Measurements from ENCODE around the gene HAGHL.

HAGHL gene

GRCh38 chr16:722835-723633 lies 3.9 kb upstream of the HAGHL start:
- no peak for DNase-seq

DNA sequence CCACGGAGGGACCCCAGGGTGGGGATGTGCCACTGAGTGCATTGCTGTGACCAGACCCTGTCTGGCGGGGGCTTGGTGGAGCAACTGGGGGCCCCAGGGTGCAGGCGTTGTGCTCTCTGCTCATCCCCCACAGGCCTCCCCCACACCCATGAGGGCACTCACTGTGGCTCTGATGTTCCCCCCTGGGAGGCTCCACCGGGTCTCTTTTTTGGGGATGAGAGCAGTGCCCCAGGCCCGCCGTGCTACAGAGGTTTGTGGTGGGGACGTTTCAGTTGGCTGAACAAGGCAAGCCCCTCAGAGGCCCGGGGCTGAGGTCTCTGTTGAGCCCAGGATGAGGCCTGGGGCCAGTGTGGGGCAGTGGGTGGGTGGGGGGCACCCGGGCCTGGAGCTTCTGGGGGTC lies 3.2 kb upstream of the HAGHL start:
- no peak for DNase-seq

GRCh38 chr16:724188-725040 lies 2.5 kb upstream of the HAGHL start:
- no peak for DNase-seq

DNA sequence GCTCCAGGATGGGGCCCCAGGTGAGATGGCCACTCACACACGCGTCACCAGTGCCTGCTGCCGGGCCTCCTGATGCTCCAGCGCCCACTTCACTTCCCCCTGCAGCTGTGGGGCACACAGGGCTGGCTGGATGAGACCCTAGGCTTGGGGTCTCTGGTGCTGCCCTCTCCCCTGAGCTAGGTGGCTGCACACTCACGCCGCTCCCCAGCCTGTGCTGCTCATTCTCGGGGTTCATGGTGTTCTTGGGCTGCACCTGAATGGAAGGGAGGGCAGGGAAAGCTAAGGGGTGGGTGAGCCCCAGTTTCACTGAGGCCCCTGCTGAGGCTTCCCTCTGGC lies 1.9 kb upstream of the HAGHL start:
- DNase-seq: no peak

DNA sequence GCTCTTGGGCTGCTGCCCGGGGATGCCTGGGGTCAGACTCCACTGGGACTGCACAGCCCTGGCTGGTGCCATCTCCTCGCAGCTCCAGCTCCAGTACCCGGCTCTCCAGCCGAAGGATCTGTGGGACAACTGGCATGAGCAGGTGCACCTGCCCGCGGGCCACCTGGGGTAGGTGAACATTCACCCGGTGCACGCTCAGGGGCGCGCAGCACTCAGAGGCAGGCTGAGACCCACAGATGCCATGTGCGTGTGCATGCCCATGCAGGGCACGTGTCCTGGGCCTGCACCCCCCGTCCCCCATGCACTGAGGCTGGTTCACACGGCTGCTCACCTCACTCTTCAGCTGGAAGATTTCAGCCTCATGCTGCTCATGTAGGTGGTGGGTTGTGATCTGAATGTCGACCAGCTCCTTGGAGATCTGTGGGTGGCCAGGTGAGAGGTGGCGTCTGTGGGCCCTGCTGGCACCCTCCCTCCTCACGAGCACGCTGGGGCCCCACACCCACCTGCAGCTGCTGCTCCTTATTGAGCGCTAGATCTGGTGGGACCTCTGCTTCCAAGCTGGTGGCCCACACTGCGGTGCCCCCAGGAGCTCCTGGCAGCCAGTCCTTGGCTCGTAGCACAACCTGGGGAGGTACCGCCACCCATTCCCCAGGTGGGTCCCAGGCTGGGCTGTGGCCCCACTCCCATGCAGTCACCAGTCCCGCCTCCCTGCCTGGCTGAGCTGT lies 1.3 kb upstream of the HAGHL start:
- DNase-seq: no peak

- DNase-seq: no peak
These were observed 793 bp upstream of the HAGHL start for GRCh38 chr16:726188-726437.

- DNase-seq: no peak
These were observed 528 bp downstream of the HAGHL start for GRCh38 chr16:727291-727977.

DNA sequence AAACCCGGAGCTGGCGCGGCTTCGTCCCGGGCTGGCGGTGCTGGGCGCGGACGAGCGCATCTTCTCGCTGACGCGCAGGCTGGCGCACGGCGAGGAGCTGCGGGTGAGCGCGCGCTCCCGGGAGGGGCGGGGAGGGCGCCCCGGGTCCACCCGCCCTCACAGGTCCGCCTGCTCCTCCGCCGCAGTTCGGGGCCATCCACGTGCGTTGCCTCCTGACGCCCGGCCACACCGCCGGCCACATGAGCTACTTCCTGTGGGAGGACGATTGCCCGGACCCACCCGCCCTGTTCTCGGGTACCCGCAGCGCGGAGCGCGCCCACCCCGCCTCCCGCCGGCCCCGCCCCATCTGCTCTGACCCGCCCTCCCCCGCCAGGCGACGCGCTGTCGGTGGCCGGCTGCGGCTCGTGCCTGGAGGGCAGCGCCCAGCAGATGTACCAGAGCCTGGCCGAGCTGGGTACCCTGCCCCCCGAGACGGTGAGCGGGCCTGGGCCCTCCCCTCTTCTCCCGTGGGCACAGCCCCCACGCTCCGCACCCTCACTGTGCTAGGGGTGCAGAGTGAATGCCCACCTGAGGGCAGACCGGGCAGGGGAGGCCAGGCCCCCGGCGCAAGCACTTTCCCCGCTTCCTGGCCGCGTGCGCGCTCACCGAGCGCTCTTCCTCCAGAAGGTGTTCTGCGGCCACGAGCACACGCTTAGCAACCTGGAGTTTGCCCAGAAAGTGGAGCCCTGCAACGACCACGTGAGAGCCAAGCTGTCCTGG lies 1.4 kb downstream of the HAGHL start:
- no peak for DNase-seq

DNA sequence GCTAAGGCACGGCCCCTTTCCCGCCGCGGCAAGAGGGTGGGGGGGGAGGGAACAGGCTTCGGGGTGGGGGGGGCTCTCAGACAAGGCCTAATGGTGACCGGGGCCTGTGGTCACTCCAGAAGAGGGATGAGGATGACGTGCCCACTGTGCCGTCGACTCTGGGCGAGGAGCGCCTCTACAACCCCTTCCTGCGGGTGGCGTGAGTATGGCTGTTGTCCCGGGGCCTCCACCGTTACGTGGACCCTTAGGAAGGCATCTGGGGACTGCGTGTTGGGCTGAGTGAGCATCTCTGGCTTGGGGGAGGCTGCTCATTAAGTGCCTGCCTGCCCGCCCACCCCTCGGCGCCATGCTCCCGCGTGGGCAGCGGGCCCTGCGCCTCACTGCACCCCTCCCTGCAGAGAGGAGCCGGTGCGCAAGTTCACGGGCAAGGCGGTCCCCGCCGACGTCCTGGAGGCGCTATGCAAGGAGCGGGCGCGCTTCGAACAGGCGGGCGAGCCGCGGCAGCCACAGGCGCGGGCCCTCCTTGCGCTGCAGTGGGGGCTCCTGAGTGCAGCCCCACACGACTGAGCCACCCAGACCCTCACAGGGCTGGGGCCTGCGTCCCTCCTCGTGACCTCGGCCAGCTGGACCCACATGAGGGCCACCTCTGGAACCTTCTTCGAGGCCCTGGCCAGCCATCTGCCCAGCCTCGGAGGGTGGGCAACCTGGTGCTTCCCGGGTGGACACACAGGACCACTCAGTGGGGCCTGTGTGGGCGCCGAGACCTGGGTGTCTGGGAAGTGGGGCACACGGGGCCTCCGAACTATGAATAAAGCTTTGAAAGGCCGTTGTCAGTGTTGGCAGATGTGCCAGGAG lies 2.2 kb downstream of the HAGHL start:
- no peak for DNase-seq

- no peak for DNase-seq
These were observed 3.1 kb downstream of the HAGHL start for GRCh38 chr16:729768-730665.

GRCh38 chr16:730666-731509 lies 4.0 kb downstream of the HAGHL start:
- DNase-seq: no peak

GRCh38 chr16:732332-732731 lies 5.4 kb downstream of the HAGHL start:
- no peak for DNase-seq

GRCh38 chr16:732936-733335 lies 6.0 kb downstream of the HAGHL start:
- no peak for DNase-seq

- no peak for DNase-seq
These were observed 6.7 kb downstream of the HAGHL start for GRCh38 chr16:733382-734207.

GRCh38 chr16:734208-734980 lies 7.5 kb downstream of the HAGHL start:
- no peak for DNase-seq

DNA sequence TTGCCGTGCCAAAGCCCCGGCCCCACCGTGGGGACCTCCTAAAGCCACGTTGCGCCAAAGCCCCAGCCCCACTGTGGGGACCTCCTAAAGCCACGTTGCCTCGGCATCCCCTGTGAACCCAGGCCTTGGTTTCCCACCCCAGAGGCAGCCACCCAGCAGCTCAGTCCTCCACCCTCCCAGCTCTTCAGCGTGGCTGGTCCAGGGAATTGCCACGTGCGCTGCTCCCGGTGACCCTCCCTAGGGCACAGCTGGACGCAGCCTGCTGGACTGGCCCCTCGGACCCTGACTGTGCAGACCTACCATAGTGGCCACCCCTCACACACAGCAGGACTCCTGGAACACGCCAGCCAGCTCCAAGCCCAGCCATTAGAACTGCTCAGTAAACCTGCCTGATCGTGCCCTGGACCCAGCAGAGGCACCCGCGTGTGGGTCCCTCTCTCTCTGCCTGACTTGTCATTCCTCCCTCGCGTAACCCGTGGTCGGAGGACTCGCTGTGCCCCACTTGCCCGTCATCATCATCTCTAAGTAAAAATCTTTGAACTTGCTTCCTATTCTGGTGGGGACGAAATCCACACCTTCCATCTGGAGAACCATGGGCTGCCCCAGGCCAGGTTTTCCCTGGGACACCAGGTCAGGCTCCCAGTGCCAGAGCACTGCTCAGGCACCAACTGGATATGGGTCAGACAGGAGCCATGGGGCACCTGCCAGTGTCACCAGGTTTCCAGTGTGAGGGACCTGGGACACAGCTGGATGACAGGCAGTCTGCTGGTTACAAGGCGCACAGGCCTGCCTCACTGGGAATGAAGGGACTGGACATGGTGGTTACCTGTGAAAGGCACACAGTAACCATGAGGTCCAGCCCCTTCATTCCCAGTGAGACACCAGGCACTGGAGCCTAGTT lies 8.3 kb downstream of the HAGHL start:
- DNase-seq: no peak

DNA sequence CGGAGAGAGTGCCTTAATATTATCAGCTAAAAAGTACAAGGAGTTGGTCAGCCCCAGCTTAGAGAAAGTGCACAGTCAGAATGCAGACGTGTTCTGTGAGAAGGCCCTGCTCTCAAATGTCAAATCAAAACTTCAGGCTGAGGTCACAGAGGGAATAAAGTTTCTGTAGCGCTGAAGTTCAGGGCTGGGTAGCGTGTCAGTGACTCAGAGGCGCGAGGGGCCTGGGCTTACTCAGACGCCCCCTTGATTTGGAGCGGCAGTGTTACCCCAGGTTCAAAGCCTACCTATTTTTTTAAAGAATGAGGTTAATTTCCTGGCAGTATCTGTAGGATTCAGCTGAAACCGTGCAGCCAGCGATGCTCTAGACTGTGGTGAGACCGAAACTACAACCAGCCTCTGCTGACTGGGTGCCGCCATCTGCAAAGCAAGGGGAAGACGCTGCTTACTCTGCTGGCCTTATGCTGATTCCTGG lies 9.1 kb downstream of the HAGHL start:
- DNase-seq: no peak
